Transverse colon (tissue), 3 donors: ENCODE measurements around the gene PITPNC1.

Experiments used
- EP300 ChIP-seq: sonication (generic); formaldehyde crosslinking; IDR thresholded peaks from one replicate; pipeline ENCODE4 v1.6.1; 2017; ENCODE audit warnings: antibody characterized with exemption, low read depth
- TF ChIP-seq, protein P1 (sequence below), 5 experiments: fragments of 200-600 bp in 3 of 5; fragments of 450-650 bp in 2 of 5; sonication (generic) in 3 of 5; IDR thresholded peaks; 1 replicate in 2 of 5; 2 replicates in 3 of 5; pipeline ENCODE4 v1.5.1; 2016 to 2017; ENCODE audit warnings: antibody characterized with exemption in 5 of 5, inconsistent platforms in 3 of 5, mild to moderate bottlenecking in 2 of 5, moderate library complexity in 1 of 5

DNA sequence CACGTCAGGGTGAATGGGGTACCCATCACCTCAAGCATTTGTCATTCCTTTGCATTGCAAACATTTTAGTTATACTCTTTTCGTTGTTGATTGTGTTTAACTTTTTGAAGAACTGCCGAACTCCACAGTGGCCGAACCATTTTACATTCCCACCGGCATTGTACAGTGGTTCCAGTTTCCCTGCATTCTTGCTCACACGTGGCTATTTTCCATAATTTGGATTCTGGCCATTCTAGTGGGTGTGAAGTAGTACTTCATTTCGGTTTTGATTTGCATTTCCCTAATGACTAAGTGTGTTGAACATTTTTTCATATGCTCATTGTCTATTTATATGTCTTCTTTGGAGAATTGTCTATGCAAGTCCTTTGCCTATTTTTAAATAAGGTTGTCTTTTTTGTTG is 353.6 kb downstream of the PITPNC1 start:
- TF ChIP-seq, protein P1, sequence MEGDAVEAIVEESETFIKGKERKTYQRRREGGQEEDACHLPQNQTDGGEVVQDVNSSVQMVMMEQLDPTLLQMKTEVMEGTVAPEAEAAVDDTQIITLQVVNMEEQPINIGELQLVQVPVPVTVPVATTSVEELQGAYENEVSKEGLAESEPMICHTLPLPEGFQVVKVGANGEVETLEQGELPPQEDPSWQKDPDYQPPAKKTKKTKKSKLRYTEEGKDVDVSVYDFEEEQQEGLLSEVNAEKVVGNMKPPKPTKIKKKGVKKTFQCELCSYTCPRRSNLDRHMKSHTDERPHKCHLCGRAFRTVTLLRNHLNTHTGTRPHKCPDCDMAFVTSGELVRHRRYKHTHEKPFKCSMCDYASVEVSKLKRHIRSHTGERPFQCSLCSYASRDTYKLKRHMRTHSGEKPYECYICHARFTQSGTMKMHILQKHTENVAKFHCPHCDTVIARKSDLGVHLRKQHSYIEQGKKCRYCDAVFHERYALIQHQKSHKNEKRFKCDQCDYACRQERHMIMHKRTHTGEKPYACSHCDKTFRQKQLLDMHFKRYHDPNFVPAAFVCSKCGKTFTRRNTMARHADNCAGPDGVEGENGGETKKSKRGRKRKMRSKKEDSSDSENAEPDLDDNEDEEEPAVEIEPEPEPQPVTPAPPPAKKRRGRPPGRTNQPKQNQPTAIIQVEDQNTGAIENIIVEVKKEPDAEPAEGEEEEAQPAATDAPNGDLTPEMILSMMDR (IDR thresholded peaks at IDR 0.05): no peak
- TF ChIP-seq EP300: no peak
